Amniotic epithelial cell (primary cell): ENCODE measurements around the gene RNF141.

ENCODE experiments used
- DNase-seq: peaks from one replicate; pipeline ENCODE4 v3.0.0-alpha.2; 2010; ENCODE audit warnings: low read depth

The RNF141 gene

GRCh38 chr11:10497371-10498021 is 43.5 kb downstream of the RNF141 start:
- DNase-seq, result no peak

GRCh38 chr11:10496296-10496936 is 44.6 kb downstream of the RNF141 start:
- no peak for DNase-seq

- DNase-seq, result no peak
These were observed 45.6 kb downstream of the RNF141 start for GRCh38 chr11:10495464-10495786.

- no peak for DNase-seq
These were observed 46.1 kb downstream of the RNF141 start for GRCh38 chr11:10494636-10495463.

GRCh38 chr11:10493041-10493663 is 47.8 kb downstream of the RNF141 start:
- no peak for DNase-seq

- DNase-seq, result no peak
These were observed 48.9 kb downstream of the RNF141 start for GRCh38 chr11:10492084-10492483.

- DNase-seq, result peak; percentile 96
These were observed 50.4 kb downstream of the RNF141 start for GRCh38 chr11:10490398-10491241.

GRCh38 chr11:10490032-10490397 is 51.0 kb downstream of the RNF141 start:
- DNase-seq, result no peak

- DNase-seq, result no peak
These were observed 51.9 kb downstream of the RNF141 start for GRCh38 chr11:10488934-10489691.

- DNase-seq, result no peak
These were observed 52.7 kb downstream of the RNF141 start for GRCh38 chr11:10488121-10488933.

GRCh38 chr11:10487002-10487647 is 53.9 kb downstream of the RNF141 start:
- no peak for DNase-seq

- DNase-seq, result no peak
These were observed 54.7 kb downstream of the RNF141 start for GRCh38 chr11:10486161-10486840.

- no peak for DNase-seq
These were observed 55.3 kb downstream of the RNF141 start for GRCh38 chr11:10485646-10486045.

GRCh38 chr11:10484461-10485180 is 56.4 kb downstream of the RNF141 start:
- DNase-seq, result no peak

GRCh38 chr11:10483584-10483983 is 57.4 kb downstream of the RNF141 start:
- DNase-seq, result no peak

GRCh38 chr11:10483174-10483573 is 57.8 kb downstream of the RNF141 start:
- no peak for DNase-seq

GRCh38 chr11:10481560-10482349 is 59.2 kb downstream of the RNF141 start:
- DNase-seq, result no peak

GRCh38 chr11:10480760-10481159 is 60.2 kb downstream of the RNF141 start:
- no peak for DNase-seq
